ENCODE measurements around the gene KCNQ1.

- TF ChIP-seq EZH2 (IDR thresholded peaks at IDR 0.05; ENCODE audit: insufficient read depth, poor library complexity, severe bottlenecking) (no peak), EZH2phosphoT487 (IDR thresholded peaks at IDR 0.05; ENCODE audit: insufficient read depth, low read depth) (no peak)
These were observed 351.8 kb downstream of the KCNQ1 start for GRCh38 chr11:2796508-2797113.
